Fibroblast of villous mesenchyme (primary cell): Measurements from ENCODE around the gene NGF. TPM values are rescaled to one million over a fixed set of nuclear protein-coding genes. Genes with fewer than 3 reads are reported as not detected.
"Not testable (repeated sequence)": the region's sequence is repeated elsewhere in the genome, so short reads cannot be mapped to it uniquely, and the experiment has no call there.

Experiments used
- DNase-seq: peaks from one replicate; pipeline ENCODE4 v3.0.0-alpha.2; 2010; ENCODE audit warnings: low read depth
- H3K4me3 ChIP-seq: 2 replicates; pipeline ENCODE4 v1.5.1; 2011; ENCODE audit warnings: low read depth, mild to moderate bottlenecking, low read length
- total RNA-seq: library from RNA; depleted of rRNA; stranded (reverse); fragments of >200 nt; gene quantifications from 2 replicates; pipeline ENCODE4 v1.2.3, GENCODE V29; 2012
- TF ChIP-seq, protein P1 (sequence below): IDR thresholded peaks from 2 replicates; pipeline ENCODE4 v1.5.1; 2012; ENCODE audit warnings: low read depth, mild to moderate bottlenecking, low read length; ENCODE audit not compliant: insufficient read depth

NGF gene
- total RNA-seq, result 0.86 and 1.6 TPM in 2 replicates

DNA sequence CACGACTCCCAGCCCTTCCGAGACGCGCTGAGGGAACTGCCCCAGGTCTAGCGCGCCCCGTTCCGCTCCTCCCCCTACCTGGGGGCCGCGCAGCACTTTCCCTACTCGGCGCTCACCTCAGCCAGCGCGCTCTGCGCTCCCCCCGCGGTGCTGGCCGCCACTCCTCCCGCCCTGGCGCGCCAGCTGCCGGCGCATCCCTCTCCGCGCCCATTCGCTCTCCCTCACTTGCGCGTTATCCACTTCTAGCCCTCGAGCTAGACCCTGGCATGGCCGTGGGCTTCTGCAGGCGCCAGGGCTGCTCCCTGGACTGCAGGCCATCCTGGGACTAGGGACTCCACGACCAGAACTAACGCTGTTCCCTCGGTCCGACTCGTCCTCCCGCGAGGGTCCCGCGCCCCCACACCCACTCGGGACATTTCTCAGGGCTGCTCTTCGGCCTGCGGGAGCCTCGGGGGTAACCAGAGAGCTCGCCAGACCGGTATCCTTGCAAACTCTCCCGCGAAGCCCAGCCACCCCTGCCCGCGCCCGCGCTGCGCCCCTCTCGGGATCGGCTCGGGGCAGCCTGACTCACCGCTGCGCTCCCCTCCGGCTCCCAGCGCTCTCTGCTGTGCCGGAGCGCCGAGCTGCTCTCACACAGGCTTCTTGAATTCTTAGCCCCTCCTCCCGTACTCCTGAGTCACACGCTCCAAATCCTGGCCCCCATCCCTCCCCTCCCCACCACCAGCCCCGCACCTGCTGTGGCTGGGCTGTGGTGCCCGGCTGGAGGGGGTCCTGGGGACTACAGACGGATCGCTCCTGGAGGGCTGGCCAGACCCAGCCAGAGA is at the start of gene NGF:
TSS of gene NGF (minus strand) at position 617 of the 824 bp plus-strand sequence. CDS start 51,454 bp downstream, outside the sequence.
- TF ChIP-seq, protein P1, sequence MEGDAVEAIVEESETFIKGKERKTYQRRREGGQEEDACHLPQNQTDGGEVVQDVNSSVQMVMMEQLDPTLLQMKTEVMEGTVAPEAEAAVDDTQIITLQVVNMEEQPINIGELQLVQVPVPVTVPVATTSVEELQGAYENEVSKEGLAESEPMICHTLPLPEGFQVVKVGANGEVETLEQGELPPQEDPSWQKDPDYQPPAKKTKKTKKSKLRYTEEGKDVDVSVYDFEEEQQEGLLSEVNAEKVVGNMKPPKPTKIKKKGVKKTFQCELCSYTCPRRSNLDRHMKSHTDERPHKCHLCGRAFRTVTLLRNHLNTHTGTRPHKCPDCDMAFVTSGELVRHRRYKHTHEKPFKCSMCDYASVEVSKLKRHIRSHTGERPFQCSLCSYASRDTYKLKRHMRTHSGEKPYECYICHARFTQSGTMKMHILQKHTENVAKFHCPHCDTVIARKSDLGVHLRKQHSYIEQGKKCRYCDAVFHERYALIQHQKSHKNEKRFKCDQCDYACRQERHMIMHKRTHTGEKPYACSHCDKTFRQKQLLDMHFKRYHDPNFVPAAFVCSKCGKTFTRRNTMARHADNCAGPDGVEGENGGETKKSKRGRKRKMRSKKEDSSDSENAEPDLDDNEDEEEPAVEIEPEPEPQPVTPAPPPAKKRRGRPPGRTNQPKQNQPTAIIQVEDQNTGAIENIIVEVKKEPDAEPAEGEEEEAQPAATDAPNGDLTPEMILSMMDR, result no peak

DNA sequence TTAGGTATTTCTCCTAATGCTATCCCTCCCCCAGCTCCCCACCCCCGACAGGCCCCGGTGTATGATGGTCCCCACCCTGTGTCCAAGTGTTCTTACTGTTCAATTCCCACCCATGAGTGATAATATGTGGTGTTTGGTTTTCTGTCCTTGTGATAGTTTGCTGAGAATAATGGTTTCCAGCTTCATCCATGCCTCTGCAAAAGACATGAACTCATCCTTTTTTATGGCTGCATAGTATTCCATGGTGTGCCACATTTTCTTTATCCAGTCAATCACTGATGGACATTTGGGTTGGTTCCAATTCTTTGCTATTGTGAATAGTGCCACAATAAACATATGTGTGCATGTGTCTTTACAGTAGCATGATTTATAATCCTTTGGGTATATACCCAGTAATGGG is 45.4 kb upstream of the NGF start:
- DNase-seq, H3K4me3 ChIP-seq: not testable (repeated sequence)

More for the DNA sequence above, at the start of gene NGF:
- H3K4me3 ChIP-seq, result peak within 1 kb of the TSS; percentile 64
- DNase-seq, result no peak

DNA sequence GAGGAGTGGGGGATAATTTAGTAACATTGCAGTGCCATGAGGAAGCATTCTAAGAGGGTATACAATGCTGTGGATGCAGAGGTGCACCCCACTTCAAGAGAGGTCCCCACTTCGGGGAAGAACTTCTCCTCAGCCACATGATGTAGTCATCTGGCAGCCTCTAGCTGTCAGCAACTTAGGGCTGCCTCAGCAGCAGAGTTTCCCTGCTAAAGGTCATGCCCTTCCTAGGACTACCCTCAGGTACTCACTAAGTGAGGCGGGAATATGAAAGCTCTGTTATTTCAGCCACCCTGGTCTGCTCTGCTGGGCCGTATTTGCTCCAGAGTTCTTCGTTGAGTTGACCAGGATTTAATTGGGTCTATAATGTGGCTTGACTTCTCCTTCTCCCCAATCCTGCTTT is 41.9 kb upstream of the NGF start:
- TF ChIP-seq, protein P1, result no peak
- H3K4me3 ChIP-seq, result no peak overlapping the region
- no peak for DNase-seq

DNA sequence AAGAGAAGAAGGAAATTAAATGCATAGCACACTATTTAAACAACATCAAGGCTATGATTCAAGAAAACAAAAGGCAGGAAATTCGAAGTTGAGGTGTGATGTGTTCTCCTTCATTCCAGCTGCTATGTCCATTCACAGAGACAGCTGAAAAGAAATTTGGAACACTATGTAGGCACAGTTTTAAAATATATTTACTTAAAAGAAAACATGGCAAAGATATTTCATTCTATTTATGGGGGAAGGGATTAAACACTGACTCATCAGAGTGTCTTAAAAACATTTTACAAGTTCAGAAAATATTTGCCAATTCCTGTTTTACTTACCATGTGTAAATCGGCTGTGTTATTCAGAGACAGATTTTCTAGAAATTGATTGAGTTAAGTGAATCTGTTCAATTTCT is 39.4 kb upstream of the NGF start:
- no peak overlapping the region for H3K4me3 ChIP-seq
- DNase-seq, result peak; percentile 61
- TF ChIP-seq, protein P1, result no peak

DNA sequence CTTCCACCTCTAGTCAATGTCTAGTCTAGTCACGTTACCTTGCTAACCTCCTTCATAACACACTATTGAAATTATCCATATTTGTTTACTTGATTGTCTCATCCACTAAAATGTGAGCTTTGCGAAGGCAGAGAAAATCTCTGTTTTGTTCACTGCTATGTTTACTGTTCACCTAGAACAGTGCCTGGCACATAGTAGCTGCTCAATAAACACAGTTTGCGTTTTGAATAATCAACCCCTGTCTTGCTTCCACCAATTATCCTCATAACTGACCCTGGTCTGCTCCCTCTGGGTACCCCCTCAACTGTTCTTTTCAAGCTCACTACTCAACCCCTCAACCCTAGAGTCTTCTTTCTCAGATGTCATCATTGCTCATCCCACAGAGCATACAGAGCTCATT is 36.5 kb upstream of the NGF start:
- no peak for DNase-seq
- H3K4me3 ChIP-seq, result no peak overlapping the region
- TF ChIP-seq, protein P1, result no peak

DNA sequence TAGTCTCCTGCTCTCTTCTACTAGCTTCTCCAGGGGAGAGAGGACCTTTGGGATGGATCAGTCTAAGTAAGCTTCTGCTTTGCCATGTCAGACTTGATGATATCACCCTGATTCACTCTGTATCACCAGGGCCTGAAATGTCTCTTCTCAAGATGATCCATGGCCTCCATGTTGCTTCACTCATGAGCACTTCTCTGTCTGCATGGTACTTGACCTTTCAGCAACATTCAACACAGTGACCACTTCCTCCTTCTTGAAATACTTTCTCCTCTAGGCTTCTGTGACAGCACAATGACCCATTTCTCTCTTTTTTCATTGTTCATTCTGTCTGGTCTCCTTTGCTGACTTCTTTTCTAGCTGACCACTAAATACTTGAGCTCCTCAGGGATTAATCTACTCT is 35.3 kb upstream of the NGF start:
- TF ChIP-seq, protein P1, result no peak
- H3K4me3 ChIP-seq, result no peak overlapping the region
- peak; percentile 34 for DNase-seq

DNA sequence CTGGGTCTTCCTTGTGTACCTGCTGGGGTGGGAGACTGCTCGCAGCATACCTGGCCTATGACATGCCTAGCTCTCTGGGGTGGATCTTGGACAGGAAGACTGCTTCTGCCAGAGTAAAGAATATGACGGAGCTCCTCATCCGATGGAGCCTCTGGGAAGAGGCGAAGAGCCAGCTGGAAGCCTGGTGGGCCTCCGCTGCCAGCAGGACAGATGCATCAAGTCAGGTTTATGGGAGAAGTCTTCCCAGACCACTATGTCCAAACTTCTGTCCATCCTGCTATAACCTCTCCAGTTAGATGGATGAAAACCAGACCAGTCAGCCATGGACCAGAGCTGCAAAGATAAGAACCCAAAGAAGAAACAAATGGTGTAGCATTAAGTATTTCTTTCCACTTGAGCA is 27.7 kb upstream of the NGF start:
- no peak overlapping the region for H3K4me3 ChIP-seq
- no peak for DNase-seq
- TF ChIP-seq, protein P1, result no peak
